ENCODE measurements around the gene CASP7. TPM values are rescaled to one million over a fixed set of nuclear protein-coding genes. Genes with fewer than 3 reads are reported as not detected.

Gene CASP7
- total and polyA plus RNA-seq, 2 of the 8 experiments (the other 6 are each of a cell fraction or from before 2014, with no cell fraction given), result 2.3 to 4.1 TPM

DNA sequence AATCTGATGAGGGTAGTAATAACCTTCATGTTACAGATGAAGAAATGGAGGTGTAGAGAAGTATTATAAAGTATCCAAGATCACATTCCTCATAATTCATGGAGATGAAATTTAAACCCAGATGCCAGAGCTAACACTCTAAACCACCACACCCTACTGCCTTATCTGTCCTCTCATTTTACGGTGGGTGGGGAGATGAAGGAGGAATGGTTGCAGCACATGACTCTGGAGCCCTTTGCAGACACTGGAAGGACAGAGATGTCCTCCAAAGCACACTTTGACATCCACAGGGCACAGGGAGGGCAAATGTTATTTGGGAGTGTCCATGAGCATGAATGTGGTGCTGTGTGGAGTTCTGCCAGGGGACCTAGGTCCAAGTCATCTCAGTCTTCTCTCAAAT lies 72.8 kb downstream of the CASP7 start (continued):
- TF ChIP-seq SP1 (IDR thresholded peaks at IDR 0.05; ENCODE audit: low read depth, low read length) (no peak), TBP (IDR thresholded peaks at IDR 0.05; ENCODE audit: low read depth, low read length) (no peak), MAFK (IDR thresholded peaks at IDR 0.05; ENCODE audit: low read depth, low read length) (no peak), CHD2 (IDR thresholded peaks at IDR 0.05; ENCODE audit: low read length) (no peak), TAF7 (optimal IDR thresholded peaks at IDR 0.05; ENCODE audit: borderline replicate concordance, low read depth, low read length) (no peak), KDM1A (IDR thresholded peaks at IDR 0.05; ENCODE audit: borderline replicate concordance, low read length) (no peak)
- TF ChIP-seq, protein P1, sequence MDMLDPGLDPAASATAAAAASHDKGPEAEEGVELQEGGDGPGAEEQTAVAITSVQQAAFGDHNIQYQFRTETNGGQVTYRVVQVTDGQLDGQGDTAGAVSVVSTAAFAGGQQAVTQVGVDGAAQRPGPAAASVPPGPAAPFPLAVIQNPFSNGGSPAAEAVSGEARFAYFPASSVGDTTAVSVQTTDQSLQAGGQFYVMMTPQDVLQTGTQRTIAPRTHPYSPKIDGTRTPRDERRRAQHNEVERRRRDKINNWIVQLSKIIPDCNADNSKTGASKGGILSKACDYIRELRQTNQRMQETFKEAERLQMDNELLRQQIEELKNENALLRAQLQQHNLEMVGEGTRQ (IDR thresholded peaks at IDR 0.05; ENCODE audit: low read length), result no peak
